Keratinocyte (primary cell): Measurements from ENCODE around the gene RNF44. TPM values are rescaled to one million over a fixed set of nuclear protein-coding genes. Genes with fewer than 3 reads are reported as not detected.

Experiments
- DNase-seq: peaks from one replicate; pipeline ENCODE4 v3.0.0-alpha.2; 2011; ENCODE audit warnings: low read depth, missing footprints, low spot score
- FAIRE-seq: peaks from 2 replicates; lab custom pipeline; 2011; peaks lifted over from hg19 to GRCh38; lab: Jason Lieb, UNC
- H2AFZ ChIP-seq: 2 replicates; pipeline ENCODE4 v1.6.0; 2012; ENCODE audit warnings: low read length, control low read depth, inconsistent platforms; ENCODE audit not compliant: control insufficient read depth
- H3K27ac ChIP-seq: 2 replicates; pipeline ENCODE4 v1.5.1; 2011; ENCODE audit warnings: low read length; ENCODE audit not compliant: control insufficient read depth, insufficient read depth
- H3K27me3 ChIP-seq: 3 replicates; pipeline ENCODE4 v1.6.0; 2011; ENCODE audit warnings: low read length; ENCODE audit not compliant: control insufficient read depth, insufficient read depth; ENCODE audit errors: extremely low read depth
- H3K36me3 ChIP-seq, 2 experiments: 2 replicates in 1 of 2; 3 replicates in 1 of 2; pipeline ENCODE4 v1.5.1; 2011; ENCODE audit warnings: low read length in 2 of 2, mild to moderate bottlenecking in 1 of 2; ENCODE audit not compliant: control insufficient read depth in 2 of 2, insufficient read depth in 2 of 2; ENCODE audit errors: extremely low read depth in 1 of 2
- H3K4me1 ChIP-seq: 3 replicates; pipeline ENCODE4 v1.5.1; 2011; ENCODE audit warnings: low read length; ENCODE audit not compliant: control insufficient read depth, insufficient read depth; ENCODE audit errors: extremely low read depth
- H3K4me2 ChIP-seq: 3 replicates; pipeline ENCODE4 v1.6.0; 2011; ENCODE audit warnings: low read depth, low read length; ENCODE audit not compliant: control insufficient read depth, insufficient read depth; ENCODE audit errors: extremely low read depth
- H3K4me3 ChIP-seq, 3 experiments: fragments of 200-600 bp in 1 of 3; sonication (generic) in 1 of 3; 2 replicates in 2 of 3; 3 replicates in 1 of 3; pipeline ENCODE4 v1.5.1; 2011 to 2016; ENCODE audit warnings: low read length in 3 of 3, mild to moderate bottlenecking in 3 of 3, control low read depth in 2 of 3, inconsistent platforms in 1 of 3, low read depth in 1 of 3, mixed read lengths in 1 of 3, mixed run types in 1 of 3, moderate library complexity in 1 of 3; ENCODE audit not compliant: control insufficient read depth in 2 of 3, insufficient read depth in 2 of 3; ENCODE audit errors: extremely low read depth in 1 of 3
- H3K79me2 ChIP-seq: 2 replicates; pipeline ENCODE4 v1.6.0; 2012; ENCODE audit warnings: low read length; ENCODE audit not compliant: control insufficient read depth, insufficient read depth
- H3K9ac ChIP-seq: 3 replicates; pipeline ENCODE4 v1.6.0; 2011; ENCODE audit warnings: low read length; ENCODE audit not compliant: control insufficient read depth, insufficient read depth; ENCODE audit errors: extremely low read depth
- H3K9me1 ChIP-seq: 3 replicates; pipeline ENCODE4 v1.6.0; 2011; ENCODE audit warnings: low read length; ENCODE audit not compliant: control insufficient read depth, insufficient read depth; ENCODE audit errors: extremely low read depth
- H3K9me3 ChIP-seq: 2 replicates; pipeline ENCODE4 v1.5.1; 2012; ENCODE audit warnings: low read depth, low read length; ENCODE audit not compliant: control insufficient read depth
- H4K20me1 ChIP-seq: 3 replicates; pipeline ENCODE4 v1.6.0; 2011; ENCODE audit warnings: low read length; ENCODE audit not compliant: control insufficient read depth, insufficient read depth; ENCODE audit errors: extremely low read depth
- CTCF ChIP-seq, 3 experiments: IDR thresholded peaks in 1 of 3; conservative IDR thresholded peaks in 1 of 3; optimal IDR thresholded peaks in 1 of 3; 2 replicates in 2 of 3; 3 replicates in 1 of 3; pipeline versions ENCODE3 to v1.5.1; 2011; ENCODE audit warnings: low read length in 3 of 3, mild to moderate bottlenecking in 3 of 3, moderate library complexity in 2 of 3, control low read depth in 1 of 3, inconsistent platforms in 1 of 3; ENCODE audit not compliant: insufficient read depth in 2 of 3; ENCODE audit errors: extremely low read depth in 1 of 3
- EZH2 ChIP-seq: IDR thresholded peaks from one replicate; pipeline ENCODE4 v1.6.1; 2012; ENCODE audit warnings: inconsistent platforms, mild to moderate bottlenecking, low read length, moderate library complexity
- dilution Hi-C: fragments of 300-500 bp; cut with MboI; formaldehyde crosslinking; loops from one replicate; pipeline ENCODE4 v1.7.0; 2020; ENCODE audit warnings: low sequenced_read_pairs; ENCODE audit not compliant: extremely low pct_ligation_motif_present
- polyA plus RNA-seq, 5 experiments: library from polyadenylated mRNA; depleted of rRNA in 3 of 5; stranded (reverse) in 3 of 5; stranded (forward) in 1 of 5; unstranded in 1 of 5; fragments of >200 nt; gene quantifications; 1 replicate in 1 of 5; 2 replicates in 3 of 5; 3 replicates in 1 of 5; pipeline versions ENCODE4 v1.2.1 to v1.2.3, GENCODE V29; 2011 to 2012; ENCODE audit warnings: missing spikeins in 2 of 5, low read depth in 1 of 5, low replicate concordance in 1 of 5

The RNF44 gene
- polyA plus RNA-seq, 1 donor (not counting 4 experiments of a cell fraction or from before 2014, with no cell fraction given) = 5.3 TPM

- no peak for TF ChIP-seq EZH2
- no peak for TF ChIP-seq CTCF (optimal IDR thresholded peaks at IDR 0.05 in 1 of 3, IDR thresholded peaks at IDR 0.05 in 1 of 3, conservative IDR thresholded peaks at IDR 0.05 in 1 of 3; ENCODE audit: extremely low read depth in 1 of 3, insufficient read depth in 2 of 3, low read length in 3 of 3)
- H3K27ac ChIP-seq = no peak overlapping the region
- H3K9ac ChIP-seq = no peak overlapping the region
- no peak for FAIRE-seq
- H3K4me1 ChIP-seq = peaks cover 36% of the 10 kb centered on the region
- no peaks in the 10 kb centered on the region for H4K20me1 ChIP-seq
- H3K79me2 ChIP-seq = no peaks in the 10 kb centered on the region
- H3K4me2 ChIP-seq = no peak overlapping the region
- DNase-seq = no peak
- no peaks in the 10 kb centered on the region for H3K9me1 ChIP-seq
- no peak overlapping the region for H2AFZ ChIP-seq
- no peak overlapping the region for H3K4me3 ChIP-seq
- H3K9me3 ChIP-seq = no peaks in the 10 kb centered on the region
- dilution Hi-C loops = no loop called here
- no peaks in the 10 kb centered on the region for H3K27me3 ChIP-seq
- no peaks in the 10 kb centered on the region for H3K36me3 ChIP-seq
Observed at GRCh38 chr5:176549871-176550270, 12.7 kb upstream of the RNF44 start.

DNA sequence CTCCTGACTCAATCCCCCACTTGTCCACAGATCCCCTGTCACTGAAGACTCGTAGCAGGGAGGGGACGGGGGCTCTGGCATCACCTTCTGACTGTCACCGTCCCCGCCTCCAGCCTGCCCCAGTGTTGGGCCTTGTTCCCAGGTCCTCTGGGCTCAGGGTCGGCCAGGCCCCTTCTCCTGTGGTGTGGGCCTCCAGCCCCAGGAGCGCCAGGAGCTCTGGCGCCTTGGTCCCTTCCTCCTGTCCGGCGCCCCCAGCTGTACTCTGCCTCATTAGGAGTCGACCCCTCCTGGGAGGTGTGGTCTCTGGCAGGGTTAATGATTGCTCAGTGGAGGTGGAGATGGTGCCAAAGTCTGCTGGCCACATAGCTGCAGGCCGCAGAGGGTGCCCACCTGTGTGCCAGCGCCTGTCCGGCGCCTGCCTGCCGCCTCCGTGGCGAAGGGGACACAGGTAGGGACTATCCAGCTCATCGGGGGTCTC, 11.8 kb upstream of the RNF44 start, which contains the start of gene CDHR2:
CDHR2 (plus strand) TSS at position 376 of the 478 bp plus-strand sequence. CDS start 16,011 bp downstream, outside the sequence.
- H3K9me3 ChIP-seq = no peaks in the 10 kb centered on the region
- no peaks in the 10 kb centered on the region for H3K79me2 ChIP-seq
- no peaks in the 10 kb centered on the region for H4K20me1 ChIP-seq
- H3K36me3 ChIP-seq = no peaks in the 10 kb centered on the region
- H3K9me1 ChIP-seq = no peaks in the 10 kb centered on the region
- H3K4me3 ChIP-seq = no peak within 1 kb of the TSS
- H3K27me3 ChIP-seq = no peaks in the 10 kb centered on the region
- no peak for FAIRE-seq
- no peak for TF ChIP-seq EZH2
- no peak for TF ChIP-seq CTCF (optimal IDR thresholded peaks at IDR 0.05 in 1 of 3, IDR thresholded peaks at IDR 0.05 in 1 of 3, conservative IDR thresholded peaks at IDR 0.05 in 1 of 3; ENCODE audit: extremely low read depth in 1 of 3, insufficient read depth in 2 of 3, low read length in 3 of 3)
- DNase-seq = no peak
- no peak within 1 kb of the TSS for H2AFZ ChIP-seq
- no peak within 1 kb of the TSS for H3K9ac ChIP-seq
- no peak within 1 kb of the TSS for H3K27ac ChIP-seq
- peaks cover 34% of the 10 kb centered on the region for H3K4me1 ChIP-seq
- dilution Hi-C loops = no loop called here
- no peak within 1 kb of the TSS for H3K4me2 ChIP-seq
